H1 (cell line): ENCODE results near the gene ETF1. TPM values are rescaled to one million over a fixed set of nuclear protein-coding genes. Genes with fewer than 3 reads are reported as not detected.

ENCODE experiments used
- CTCF ChIA-PET: fragments of 300-600 bp; sonication (Branson Sonifier 250); formaldehyde crosslinking; loops from one replicate; lab custom pipeline; 2021; ENCODE audit not compliant: partially characterized antibody; lab: Charles Lee
- POLR2A ChIA-PET: fragments of 300-600 bp; sonication (Branson Sonifier 250); formaldehyde crosslinking; loops from one replicate; lab custom pipeline; 2021; ENCODE audit warnings: inconsistent platforms; ENCODE audit not compliant: partially characterized antibody; lab: Charles Lee
- DNase-seq, 2 experiments: peaks; one replicate each; pipeline versions ENCODE4 v3.0.0 to v3.0.0-alpha.2; 2010 to 2022; ENCODE audit warnings: low spot score in 2 of 2, low read depth in 1 of 2, mixed read lengths in 1 of 2
- FAIRE-seq: peaks from 2 replicates; lab custom pipeline; 2011; peaks lifted over from hg19 to GRCh38; lab: Jason Lieb, UNC
- H2AFZ ChIP-seq: 2 replicates; pipeline ENCODE4 v1.8.1; 2012; ENCODE audit warnings: low read length, inconsistent platforms
- H2AK5ac ChIP-seq: 2 replicates; pipeline ENCODE4 v1.6.1; 2013; ENCODE audit warnings: low read depth, low read length
- H2BK120ac ChIP-seq: replicated peaks from 2 replicates; pipeline ENCODE3; 2013; ENCODE audit warnings: low read depth, low read length, inconsistent platforms
- H2BK12ac ChIP-seq: 2 replicates; pipeline ENCODE4 v1.6.1; 2013; ENCODE audit warnings: low read depth, low read length
- H2BK15ac ChIP-seq: 2 replicates; pipeline ENCODE4 v1.6.1; 2013; ENCODE audit warnings: low read length
- H2BK20ac ChIP-seq: 2 replicates; pipeline ENCODE4 v1.6.1; 2013; ENCODE audit warnings: low read length
- H2BK5ac ChIP-seq: 2 replicates; pipeline ENCODE4 v1.6.1; 2013; ENCODE audit warnings: low read depth, low read length
- H3K14ac ChIP-seq: 2 replicates; pipeline ENCODE4 v1.6.1; 2013; ENCODE audit warnings: inconsistent platforms; ENCODE audit not compliant: insufficient read length
- H3K18ac ChIP-seq: 2 replicates; pipeline ENCODE4 v1.6.1; 2013; ENCODE audit warnings: low read length; ENCODE audit errors: extremely low read depth
- H3K23ac ChIP-seq: 2 replicates; pipeline ENCODE4 v1.6.1; 2013; ENCODE audit warnings: inconsistent platforms; ENCODE audit not compliant: insufficient read length
- H3K23me2 ChIP-seq: 2 replicates; pipeline ENCODE4 v1.6.1; 2013; ENCODE audit warnings: low read depth, low read length
- H3K27ac ChIP-seq: 2 replicates; pipeline ENCODE4 v1.6.1; 2011; ENCODE audit warnings: low read depth, low read length, inconsistent platforms
- H3K27me3 ChIP-seq, 4 experiments: replicated peaks in 1 of 4; 1 replicate in 1 of 4; 2 replicates in 3 of 4; pipeline versions ENCODE4 v1.6.1 to v1.8.1; 2011 to 2013; ENCODE audit warnings: low read length in 3 of 4, mild to moderate bottlenecking in 3 of 4, inconsistent platforms in 2 of 4, mixed read lengths in 2 of 4, moderate library complexity in 1 of 4; ENCODE audit not compliant: control insufficient read depth in 3 of 4, insufficient read depth in 3 of 4; ENCODE audit errors: extremely low read depth in 1 of 4
- H3K36me3 ChIP-seq, 4 experiments: 2 replicates each; pipeline versions ENCODE4 v1.6.1 to v1.8.1; 2011 to 2013; ENCODE audit warnings: mild to moderate bottlenecking in 4 of 4, low read length in 3 of 4, moderate library complexity in 2 of 4, control low read depth in 1 of 4, inconsistent platforms in 1 of 4; ENCODE audit not compliant: insufficient read depth in 4 of 4, control insufficient read depth in 2 of 4
- H3K4ac ChIP-seq: replicated peaks from 2 replicates; pipeline ENCODE3; 2013; ENCODE audit warnings: low read length, low read depth, mixed read lengths, inconsistent platforms; ENCODE audit not compliant: insufficient read length
- H3K4me1 ChIP-seq, 4 experiments: replicated peaks in 1 of 4; 1 replicate in 1 of 4; 2 replicates in 3 of 4; pipeline versions ENCODE4 v1.6.1 to v1.8.1; 2011 to 2013; ENCODE audit warnings: low read length in 3 of 4, inconsistent platforms in 2 of 4, mixed read lengths in 1 of 4; ENCODE audit not compliant: insufficient read depth in 4 of 4, control insufficient read depth in 3 of 4
- H3K4me2 ChIP-seq, 2 experiments: 2 replicates each; pipeline versions ENCODE4 v1.6.1 to v1.8.1; 2011 to 2013; ENCODE audit warnings: low read depth in 2 of 2, low read length in 2 of 2, control low read depth in 1 of 2, inconsistent platforms in 1 of 2, mild to moderate bottlenecking in 1 of 2; ENCODE audit not compliant: insufficient read depth in 1 of 2
- H3K4me3 ChIP-seq, 4 experiments: fragments of 200-600, 300-600 bp in 1 of 4; sonication (generic), shearing (Covaris generic), sonication (Bioruptor Twin) in 1 of 4; 2 replicates each; pipeline versions ENCODE4 v1.5.1 to v1.8.1; 2011 to 2016; ENCODE audit warnings: low read length in 4 of 4, low read depth in 3 of 4, control low read depth in 2 of 4, inconsistent platforms in 2 of 4, mild to moderate bottlenecking in 2 of 4, mixed read lengths in 1 of 4, moderate library complexity in 1 of 4; ENCODE audit not compliant: insufficient read depth in 2 of 4; ENCODE audit errors: extremely low read depth in 1 of 4
- H3K56ac ChIP-seq: replicated peaks from 2 replicates; pipeline ENCODE3; 2013; ENCODE audit warnings: low read depth, mild to moderate bottlenecking, mixed read lengths, low read length, inconsistent platforms; ENCODE audit not compliant: insufficient read length
- H3K79me1 ChIP-seq: 2 replicates; pipeline ENCODE4 v1.6.1; 2013; ENCODE audit warnings: low read depth, low read length, control low read depth
- H3K79me2 ChIP-seq, 2 experiments: 2 replicates each; pipeline versions ENCODE4 v1.6.1 to v1.8.1; 2012 to 2013; ENCODE audit warnings: low read length in 2 of 2, mild to moderate bottlenecking in 2 of 2, inconsistent platforms in 1 of 2; ENCODE audit not compliant: insufficient read depth in 2 of 2, control insufficient read depth in 1 of 2
- H3K9ac ChIP-seq, 4 experiments: replicated peaks in 1 of 4; 1 replicate in 1 of 4; 2 replicates in 3 of 4; pipeline versions ENCODE4 v1.6.1 to v1.8.1; 2011 to 2013; ENCODE audit warnings: low read depth in 3 of 4, low read length in 3 of 4, control low read depth in 2 of 4, mild to moderate bottlenecking in 2 of 4, moderate library complexity in 2 of 4, inconsistent platforms in 1 of 4; ENCODE audit errors: extremely low read depth in 1 of 4
- H3K9me3 ChIP-seq, 2 experiments: 2 replicates each; pipeline versions ENCODE4 v1.6.1 to v1.8.1; 2012 to 2013; ENCODE audit warnings: mild to moderate bottlenecking in 2 of 2, moderate library complexity in 2 of 2, control low read depth in 1 of 2, inconsistent platforms in 1 of 2, low read depth in 1 of 2, low read length in 1 of 2, mixed read lengths in 1 of 2; ENCODE audit not compliant: insufficient read depth in 2 of 2
- H4K20me1 ChIP-seq, 2 experiments: replicated peaks in 1 of 2; 2 replicates each; pipeline versions ENCODE3 to v1.8.1; 2011 to 2013; ENCODE audit warnings: inconsistent platforms in 2 of 2, low read length in 2 of 2, mild to moderate bottlenecking in 1 of 2; ENCODE audit not compliant: insufficient read depth in 2 of 2, control insufficient read depth in 1 of 2
- H4K5ac ChIP-seq: 2 replicates; pipeline ENCODE4 v1.6.1; 2013; ENCODE audit warnings: low read length, low read depth, mixed read lengths, inconsistent platforms; ENCODE audit not compliant: insufficient read length
- H4K8ac ChIP-seq: 2 replicates; pipeline ENCODE4 v1.8.0; 2013; ENCODE audit warnings: mild to moderate bottlenecking, moderate library complexity, low read length, inconsistent platforms; ENCODE audit not compliant: insufficient read depth; ENCODE audit errors: extremely low read depth
- H4K91ac ChIP-seq: replicated peaks from 2 replicates; pipeline ENCODE3; 2013; ENCODE audit warnings: low read length, mixed read lengths, inconsistent platforms; ENCODE audit not compliant: insufficient read length
- ASH2L ChIP-seq: fragments of 200-600, 300-600 bp; sonication (generic); IDR thresholded peaks from one replicate; pipeline ENCODE4 v1.7.1; 2017; ENCODE audit warnings: low read length
- EZH2 ChIP-seq: fragments of 200-600 bp; sonication (generic); IDR thresholded peaks from 2 replicates; pipeline ENCODE4 v1.7.1; 2012; ENCODE audit warnings: low read depth, mild to moderate bottlenecking, moderate library complexity, low read length, inconsistent platforms; ENCODE audit not compliant: severe bottlenecking
- FOSL1 ChIP-seq: IDR thresholded peaks from 2 replicates; pipeline ENCODE4 v1.6.1; 2011; ENCODE audit warnings: mild to moderate bottlenecking, low read depth, low read length, moderate library complexity; ENCODE audit not compliant: insufficient read depth
- GTF2F1 ChIP-seq: IDR thresholded peaks from 2 replicates; pipeline ENCODE4 v1.6.1; 2012; ENCODE audit warnings: low read depth, low read length, improper control_type of control experiment, borderline replicate concordance
- MAFK ChIP-seq: IDR thresholded peaks from 2 replicates; pipeline ENCODE4 v1.6.1; 2012; ENCODE audit warnings: low read depth, mild to moderate bottlenecking, improper control_type of control experiment, low read length
- RBBP5 ChIP-seq: IDR thresholded peaks from 2 replicates; pipeline ENCODE4 v1.7.1; 2012; ENCODE audit warnings: low read depth, mild to moderate bottlenecking, inconsistent platforms, low read length, moderate library complexity, borderline replicate concordance
- SAP30 ChIP-seq: fragments of 300-600 bp; sonication (generic); IDR thresholded peaks from 2 replicates; pipeline ENCODE4 v1.7.1; 2012; ENCODE audit warnings: low read length, moderate library complexity, mild to moderate bottlenecking, inconsistent platforms; ENCODE audit not compliant: insufficient read depth, insufficient replicate concordance
- SUZ12 ChIP-seq: fragments of 200-600 bp; sonication (generic); IDR thresholded peaks from 2 replicates; pipeline ENCODE4 v1.6.1; 2012; ENCODE audit warnings: mild to moderate bottlenecking, inconsistent platforms, low read length, moderate library complexity, mixed read lengths
- USF2 ChIP-seq: IDR thresholded peaks from 2 replicates; pipeline ENCODE4 v1.6.1; 2011; ENCODE audit warnings: low read length, improper control_type of control experiment
- WGBS, 2 experiments: shearing (Covaris generic) in 1 of 2; methylation state at CpG; one replicate each; pipeline versions ENCODE4 v1.1.6 to v1.1.7; 2013 to 2015; ENCODE audit warnings: low lambda C conversion rate in 2 of 2, mixed read lengths in 2 of 2, inconsistent platforms in 1 of 2, low coverage in 1 of 2, missing lambda C conversion rate in 1 of 2; ENCODE audit not compliant: insufficient replicate concordance in 2 of 2, insufficient coverage in 1 of 2, insufficient read length in 1 of 2; ENCODE audit errors: extremely low coverage in 1 of 2, missing lambda C conversion rate in 1 of 2; 5-methylcytosine and 5-hydroxymethylcytosine counted together
- polyA plus RNA-seq, 7 experiments: library from polyadenylated mRNA; depleted of rRNA in 3 of 7; stranded (reverse) in 5 of 7; unstranded in 2 of 7; fragments of >200 nt in 5 of 7; fragments of 200-250 nt in 2 of 7; gene quantifications; 1 replicate in 5 of 7; 2 replicates in 1 of 7; 4 replicates in 1 of 7; pipeline versions ENCODE4 v1.2.1 to v1.2.3, GENCODE V29; 2011 to 2013; ENCODE audit warnings: missing spikeins in 2 of 7, mixed read lengths in 2 of 7
- total RNA-seq: library from RNA; stranded (reverse); fragmentation: NEBNext Ultra II Directional; extraction: Animal tissue kit (Norgen Biotek cat#: 25700); gene quantifications from 2 replicates; pipeline ENCODE4 v1.2.1, GENCODE V29; 2021

Gene ETF1
- total and polyA plus RNA-seq, 2 of the 8 experiments (the other 6 are each of a cell fraction or from before 2014, with no cell fraction given): 50.5 to 168 TPM

DNA sequence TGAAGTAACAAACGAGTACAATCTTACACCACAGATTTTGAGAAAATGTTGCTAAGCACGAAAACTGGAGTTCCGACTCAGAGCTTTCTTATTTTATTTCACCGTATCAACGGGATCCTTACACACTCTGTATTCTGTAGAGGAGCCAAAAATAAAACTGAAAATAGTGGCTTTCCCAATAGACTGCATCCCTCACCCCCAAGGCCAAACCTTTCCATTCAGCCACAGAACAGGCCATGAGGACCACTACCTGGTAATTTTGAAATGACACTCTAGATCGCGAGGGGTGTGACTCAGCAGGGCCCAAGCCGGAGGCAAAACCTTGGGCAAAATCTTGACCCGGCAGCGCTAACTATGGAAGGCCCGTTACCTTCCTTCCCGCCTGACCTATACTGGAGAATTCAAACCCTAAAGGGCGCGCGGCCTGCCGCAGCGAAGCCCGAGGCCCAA, 31.7 kb upstream of the ETF1 start:
- Histone ChIP-seq H2AK5ac (no peak overlapping the region), H3K56ac (peak overlapping the region; percentile 36), H3K79me2 (peaks cover 22 to 50% of the 10 kb centered on the region in 2 experiments), H4K20me1 (peaks cover 0 to 6% of the 10 kb centered on the region in 2 experiments), H2BK5ac (peak overlapping the region; percentile 99), H4K5ac (peak overlapping the region; percentile 90), H2BK20ac (no peak overlapping the region; the same call in 1 of the 2 replicates), H2AFZ (no peak overlapping the region), H3K9me3 (no peaks in the 10 kb centered on the region; a peak in 1 of 4 replicates), H3K4me3 (peak overlapping the region; percentile 82 to 98 (median 92)), H3K79me1 (peaks cover 3% of the 10 kb centered on the region; the same call in 1 of the 2 replicates), H3K23me2 (0 out of 2 replicates have a peak, but pooled peaks cover 2% of the 10 kb centered on the region), H3K14ac (no peak overlapping the region), H4K91ac (peak overlapping the region; percentile 8), H4K8ac (peak overlapping the region; percentile 100), H3K18ac (peak overlapping the region; percentile 82), H3K23ac (no peak overlapping the region), H2BK15ac (no peak overlapping the region), H3K4ac (peak overlapping the region; percentile 96), H3K4me2 (peak overlapping the region; percentile 38 to 95), H2BK12ac (peak overlapping the region; percentile 19; the same call in 1 of the 2 replicates), H2BK120ac (no peak overlapping the region), H3K36me3 (peaks cover 26 to 43% (median 36%) of the 10 kb centered on the region in 4 experiments), H3K27me3 (no peaks in the 10 kb centered on the region), H3K4me1 (peaks cover 0 to 3% (median 0%) of the 10 kb centered on the region in 4 experiments; a peak in 3 of 7 replicates), H3K9ac (peak overlapping the region; percentile 97 to 99 (median 99)), H3K27ac (peak overlapping the region; percentile 100)
- ChIA-PET CTCF (interaction anchor here (1.5 kb wide), 1 partner anchor 59 kb away, joined by 4 read pairs; no protein-coding TSS in a partner anchor), POLR2A (interaction anchor here (1.0 to 24.2 kb wide), 21 partner anchors 11 to 698 kb away, joined by 3 to 1018 read pairs (median 6); partner anchors contain the start of genes CTNNA1, EGR1 and ETF1)
- DNase-seq: no peak
- no peak for TF ChIP-seq EZH2
- no peak for TF ChIP-seq SUZ12
- peak; percentile 89 for TF ChIP-seq SAP30
- no peak for TF ChIP-seq FOSL1
- TF ChIP-seq RBBP5: no peak
- no peak for TF ChIP-seq GTF2F1
- TF ChIP-seq MAFK: no peak
- TF ChIP-seq ASH2L: no peak
- no peak for TF ChIP-seq USF2
- 2% methylated on average over 18 of the region's 18 CpGs; no CpG with 5 or more reads in 1 of the 2 experiments for WGBS, 2 experiments
- FAIRE-seq: no peak
